GM23248 (cell line): ENCODE data around the gene PDCD4.

Source experiments
- EZH2 ChIP-seq: fragments of 200-600 bp; sonication (generic); IDR thresholded peaks from 2 replicates; pipeline ENCODE4 v1.6.1; 2018; ENCODE audit warnings: antibody characterized with exemption, mild to moderate bottlenecking; ENCODE audit not compliant: insufficient read depth, poor library complexity, severe bottlenecking
- EZH2phosphoT487 ChIP-seq: fragments of 200-600 bp; sonication (generic); IDR thresholded peaks from 2 replicates; pipeline ENCODE4 v1.6.1; 2018; ENCODE audit warnings: antibody characterized with exemption, moderate library complexity, mild to moderate bottlenecking, low read depth; ENCODE audit not compliant: insufficient read depth

DNA sequence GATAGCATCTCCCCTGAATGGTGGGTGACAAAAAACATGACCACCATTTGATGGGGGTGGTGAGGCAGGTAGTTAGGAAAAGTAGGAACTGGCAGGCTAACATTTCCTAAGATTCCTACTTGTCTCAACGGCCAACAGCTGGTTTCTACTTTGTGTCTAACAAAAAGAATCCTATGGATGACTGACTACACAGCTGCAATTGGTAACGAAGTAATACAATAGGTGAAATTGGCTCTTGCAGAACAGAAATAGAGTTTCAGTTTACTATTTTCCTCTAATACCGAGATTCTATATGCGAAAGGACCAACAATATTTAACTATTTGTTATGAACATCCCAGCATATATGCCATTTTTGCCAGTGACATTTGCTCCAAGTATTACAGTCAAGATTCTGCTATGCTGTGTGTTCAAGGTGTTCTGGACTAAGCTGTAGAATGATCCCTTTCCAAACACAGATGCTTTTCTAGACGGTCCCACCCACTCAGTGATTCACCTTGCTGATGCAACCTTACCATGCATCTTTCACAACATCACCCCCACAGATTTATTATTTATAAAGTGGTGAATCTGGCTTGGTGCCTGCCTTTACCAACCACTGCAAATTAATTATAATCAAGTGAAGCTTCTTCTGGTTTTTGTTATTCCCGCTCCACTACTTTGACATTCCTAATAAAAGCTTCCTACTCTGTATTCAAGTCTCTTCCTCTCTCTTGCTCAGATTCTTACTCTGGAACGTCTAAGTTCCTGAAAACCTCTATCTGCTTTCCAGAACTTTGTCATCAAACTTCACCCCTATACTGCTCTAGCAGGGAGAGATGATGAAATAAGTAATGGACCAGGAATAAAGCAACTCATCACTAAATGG, 30.5 kb downstream of the PDCD4 start:
- TF ChIP-seq EZH2: no peak
- TF ChIP-seq EZH2phosphoT487: no peak
